ENCODE results near the gene HSPB6. TPM values are rescaled to one million over a fixed set of nuclear protein-coding genes. Genes with fewer than 3 reads are reported as not detected.

The HSPB6 gene
- total RNA-seq, 4 donors from 2014 or later: 107 to 203 (median 128) TPM

DNA sequence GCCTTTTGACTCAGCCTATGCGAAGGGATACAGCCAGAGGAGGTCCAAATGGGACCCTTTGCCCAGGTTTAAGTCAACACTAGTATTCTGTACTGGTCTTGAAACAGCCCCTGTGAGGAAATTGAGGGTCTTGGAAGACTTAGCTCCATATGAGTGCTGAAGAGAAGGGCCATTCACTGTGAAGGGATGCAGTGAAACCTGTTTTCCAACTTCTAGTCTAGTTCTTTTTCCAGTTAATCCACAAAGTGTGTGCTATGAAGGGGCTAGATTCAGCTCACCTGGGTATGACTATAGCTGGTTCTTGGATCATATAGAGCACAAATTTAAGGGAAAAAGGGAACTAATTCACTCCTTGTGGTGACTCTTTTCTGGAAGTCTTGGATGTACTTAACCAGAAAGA, 48.4 kb downstream of the HSPB6 start:
- DNase-seq (ENCODE audit: low spot score) (no peak), ATAC-seq (ENCODE audit: low FRiP score) (no peak)
- TF ChIP-seq, protein P1, sequence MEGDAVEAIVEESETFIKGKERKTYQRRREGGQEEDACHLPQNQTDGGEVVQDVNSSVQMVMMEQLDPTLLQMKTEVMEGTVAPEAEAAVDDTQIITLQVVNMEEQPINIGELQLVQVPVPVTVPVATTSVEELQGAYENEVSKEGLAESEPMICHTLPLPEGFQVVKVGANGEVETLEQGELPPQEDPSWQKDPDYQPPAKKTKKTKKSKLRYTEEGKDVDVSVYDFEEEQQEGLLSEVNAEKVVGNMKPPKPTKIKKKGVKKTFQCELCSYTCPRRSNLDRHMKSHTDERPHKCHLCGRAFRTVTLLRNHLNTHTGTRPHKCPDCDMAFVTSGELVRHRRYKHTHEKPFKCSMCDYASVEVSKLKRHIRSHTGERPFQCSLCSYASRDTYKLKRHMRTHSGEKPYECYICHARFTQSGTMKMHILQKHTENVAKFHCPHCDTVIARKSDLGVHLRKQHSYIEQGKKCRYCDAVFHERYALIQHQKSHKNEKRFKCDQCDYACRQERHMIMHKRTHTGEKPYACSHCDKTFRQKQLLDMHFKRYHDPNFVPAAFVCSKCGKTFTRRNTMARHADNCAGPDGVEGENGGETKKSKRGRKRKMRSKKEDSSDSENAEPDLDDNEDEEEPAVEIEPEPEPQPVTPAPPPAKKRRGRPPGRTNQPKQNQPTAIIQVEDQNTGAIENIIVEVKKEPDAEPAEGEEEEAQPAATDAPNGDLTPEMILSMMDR (IDR thresholded peaks at IDR 0.05): no peak

Other genes with a start within 250 kb of the HSPB6 start
- 10 to 100 TPM in 3 of 4 donors, 1 to 10 TPM in 1; 2.8 to 48.9 (median 33.8) TPM for gene DMKN, start 243.4 kb downstream of the HSPB6 start, total RNA-seq
- under 1 TPM in 1 of 4 donors, not detected in 3; 0.93 TPM for gene SBSN, start 228.7 kb downstream of the HSPB6 start, total RNA-seq
- gene GAPDHS, start 223.6 kb downstream of the HSPB6 start, total RNA-seq: not detected
- 100 to 1,000 TPM in 1 of 4 donors, 10 to 100 TPM in 3; 67.1 to 114 (median 74.5) TPM for gene TMEM147, start 211.4 kb downstream of the HSPB6 start, total RNA-seq
- not detected for gene ATP4A, start 193.4 kb downstream of the HSPB6 start, total RNA-seq
- not detected for gene PMIS2, start 170.9 kb downstream of the HSPB6 start, total RNA-seq
- 1 to 10 TPM; 4.0 to 7.3 (median 5.1) TPM for gene HAUS5, start 144.3 kb downstream of the HSPB6 start, total RNA-seq
- 10 to 100 TPM; 35.0 to 41.7 (median 39.6) TPM for gene RBM42, start 128.0 kb downstream of the HSPB6 start, total RNA-seq
- gene ETV2, start 115.3 kb downstream of the HSPB6 start, total RNA-seq: under 1 TPM in 2 of 4 donors, not detected in 2; 0.65 to 0.82 TPM
- 100 to 1,000 TPM; 391 to 611 (median 538) TPM for gene COX6B1, start 108.7 kb downstream of the HSPB6 start, total RNA-seq
- gene UPK1A, start 90.5 kb downstream of the HSPB6 start, total RNA-seq: under 1 TPM in 1 of 4 donors, not detected in 3; 0.44 TPM
- gene ZBTB32, start 52.5 kb downstream of the HSPB6 start, total RNA-seq: under 1 TPM in 2 of 4 donors, not detected in 2; 0.47 to 0.72 TPM
- 10 to 100 TPM; 11.5 to 28.7 (median 19.8) TPM for gene KMT2B, start 39.0 kb downstream of the HSPB6 start, total RNA-seq
- 10 to 100 TPM in 2 of 4 donors, 1 to 10 TPM in 2; 5.8 to 14.8 (median 10.1) TPM for gene IGFLR1, start 14.6 kb downstream of the HSPB6 start, total RNA-seq
- gene U2AF1L4, start 11.6 kb downstream of the HSPB6 start, total RNA-seq: 10 to 100 TPM; 18.4 to 23.8 (median 22.9) TPM
- gene PSENEN, start 11.4 kb downstream of the HSPB6 start, total RNA-seq: 10 to 100 TPM; 28.1 to 58.6 (median 37.9) TPM
- gene LIN37, start 8.5 kb downstream of the HSPB6 start, total RNA-seq: 10 to 100 TPM; 11.3 to 18.3 (median 15.6) TPM
- 1 to 10 TPM; 3.7 to 7.5 (median 5.3) TPM for gene PROSER3, start 1.1 kb upstream of the HSPB6 start, total RNA-seq
- 1 to 10 TPM in 3 of 4 donors, under 1 TPM in 1; 0.84 to 9.1 (median 2.5) TPM for gene ARHGAP33, start 18.5 kb upstream of the HSPB6 start, total RNA-seq
- not detected for gene PRODH2, start 55.8 kb upstream of the HSPB6 start, total RNA-seq
- 1 to 10 TPM in 1 of 4 donors, under 1 TPM in 1, not detected in 2; 0.48 to 1.5 TPM for gene NPHS1, start 95.5 kb upstream of the HSPB6 start, total RNA-seq
- gene KIRREL2, start 99.9 kb upstream of the HSPB6 start, total RNA-seq: 1 to 10 TPM in 1 of 4 donors, under 1 TPM in 2, not detected in 1; 0.25 to 1.4 (median 0.48) TPM
- gene APLP1, start 111.5 kb upstream of the HSPB6 start, total RNA-seq: 10 to 100 TPM in 1 of 4 donors, 1 to 10 TPM in 3; 1.1 to 10.1 (median 2.3) TPM
- gene NFKBID, start 143.5 kb upstream of the HSPB6 start, total RNA-seq: 10 to 100 TPM in 3 of 4 donors, 1 to 10 TPM in 1; 7.4 to 52.7 (median 15.5) TPM
- gene HCST, start 145.5 kb upstream of the HSPB6 start, total RNA-seq: 10 to 100 TPM in 2 of 4 donors, 1 to 10 TPM in 2; 7.6 to 57.0 (median 13.3) TPM
- 100 to 1,000 TPM; 171 to 490 (median 280) TPM for gene TYROBP, start 151.3 kb upstream of the HSPB6 start, total RNA-seq
- gene LRFN3, start 179.3 kb upstream of the HSPB6 start, total RNA-seq: 1 to 10 TPM; 3.2 to 8.7 (median 5.3) TPM
- 10 to 100 TPM; 19.0 to 53.8 (median 32.2) TPM for gene SDHAF1, start 238.2 kb upstream of the HSPB6 start, total RNA-seq